Renal cortex interstitium (tissue), 3 donors: Measurements from ENCODE around the gene SCYL2. TPM values are rescaled to one million over a fixed set of nuclear protein-coding genes. Genes with fewer than 3 reads are reported as not detected.

Experiments
- polyA plus RNA-seq, 3 donors: library from polyadenylated mRNA; unstranded; fragments of 120-200 nt; gene quantifications; one replicate each; pipeline ENCODE4 v1.2.1, GENCODE V29; 2013; ENCODE audit not compliant: insufficient read length in 3 of 3

Gene SCYL2
- polyA plus RNA-seq, 3 donors = 48.3 to 57.9 (median 57.6) TPM

Other genes with a start within 250 kb of the SCYL2 start
- 10 to 100 TPM; 19.4 to 24.5 (median 21.0) TPM for gene BLTP3B, start 124.3 kb upstream of the SCYL2 start, polyA plus RNA-seq
- gene ACTR6, start 66.4 kb upstream of the SCYL2 start, polyA plus RNA-seq = 10 to 100 TPM; 33.5 to 39.4 (median 34.2) TPM
- 1 to 10 TPM; 4.6 to 6.8 (median 5.4) TPM for gene DEPDC4, start 98 bp upstream of the SCYL2 start, polyA plus RNA-seq
- gene SLC17A8, start 89.9 kb downstream of the SCYL2 start, polyA plus RNA-seq = 1 to 10 TPM in 2 of 3 donors, under 1 TPM in 1; 0.23 to 1.2 (median 1.1) TPM
- 10 to 100 TPM; 11.9 to 15.8 (median 15.5) TPM for gene NR1H4, start 206.7 kb downstream of the SCYL2 start, polyA plus RNA-seq